ENCODE data around the gene DDX39B. TPM values are rescaled to one million over a fixed set of nuclear protein-coding genes. Genes with fewer than 3 reads are reported as not detected.
"Not testable (repeated sequence)": the region's sequence is repeated elsewhere in the genome, so short reads cannot be mapped to it uniquely, and the experiment has no call there.

The DDX39B gene
- polyA plus RNA-seq, 3 donors from 2014 or later, result 49.7 to 71.6 (median 56.2) TPM

DNA sequence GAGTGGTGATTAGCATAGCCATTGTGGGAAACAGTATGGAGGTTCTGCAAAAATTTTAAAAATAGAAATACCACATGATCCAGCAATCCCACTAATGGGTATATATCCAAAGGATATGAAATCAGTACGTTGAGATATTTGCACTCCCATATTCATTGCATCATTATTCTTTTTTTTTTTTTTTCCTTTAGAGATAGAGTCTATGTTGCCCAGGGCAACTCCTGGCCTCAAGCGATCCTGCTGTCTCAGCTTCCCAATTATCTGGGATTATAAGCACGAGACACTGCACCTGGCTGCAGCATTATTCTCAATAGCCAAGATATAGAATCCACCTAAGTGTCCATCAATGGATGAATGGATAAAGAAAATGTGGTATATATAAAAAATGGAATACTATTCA is 20.0 kb downstream of the DDX39B start:
- Mint-ChIP-seq H3K4me1 (no peaks in the 10 kb centered on the region), H3K36me3 (no peaks in the 10 kb centered on the region), H3K27me3 (ENCODE audit: low read depth in 3 of 3) (peaks cover 2 to 4% (median 3%) of the 10 kb centered on the region in 3 donors), H3K9me3 (no peaks in the 10 kb centered on the region), H3K4me3 (no peak overlapping the region), H3K27ac (no peak overlapping the region)
- no peak for DNase-seq

DNA sequence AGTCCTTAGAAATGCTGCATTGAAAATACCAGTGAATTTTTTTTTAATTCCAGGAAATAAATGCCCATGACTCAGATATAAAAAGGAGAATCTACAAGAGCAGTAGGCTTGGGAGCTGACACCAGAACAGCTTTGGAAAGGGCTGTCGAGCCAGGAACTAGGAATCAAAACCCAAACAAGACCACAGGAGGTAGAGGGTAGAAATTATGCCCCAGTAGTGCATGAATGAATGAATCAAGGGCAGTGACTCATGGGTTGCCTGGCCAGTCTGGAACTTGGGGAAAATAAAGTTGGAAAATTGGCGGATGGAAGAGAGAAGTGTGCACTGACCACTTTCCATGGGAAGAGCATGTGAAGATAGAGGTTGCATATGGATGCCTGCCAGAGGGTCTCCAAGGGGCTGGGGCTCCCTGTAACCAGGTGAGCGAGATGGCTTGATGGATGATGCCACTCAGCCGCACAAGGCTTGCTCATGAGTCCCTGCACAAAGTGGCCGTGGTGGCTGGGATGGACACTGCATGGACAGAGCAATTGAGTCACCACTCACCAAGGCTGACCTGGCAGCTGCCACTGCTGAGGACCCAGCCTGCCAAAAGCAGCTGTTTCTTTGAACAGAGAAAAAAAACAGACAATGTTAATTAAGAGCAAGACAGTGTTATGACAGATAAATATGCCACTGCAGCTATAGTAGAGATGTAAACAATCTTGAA is 28.2 kb downstream of the DDX39B start:
- Mint-ChIP-seq H3K9me3 (no peaks in the 10 kb centered on the region), H3K27ac (peak overlapping the region in 2 of 6 donors; percentile 9 to 39)

DNA sequence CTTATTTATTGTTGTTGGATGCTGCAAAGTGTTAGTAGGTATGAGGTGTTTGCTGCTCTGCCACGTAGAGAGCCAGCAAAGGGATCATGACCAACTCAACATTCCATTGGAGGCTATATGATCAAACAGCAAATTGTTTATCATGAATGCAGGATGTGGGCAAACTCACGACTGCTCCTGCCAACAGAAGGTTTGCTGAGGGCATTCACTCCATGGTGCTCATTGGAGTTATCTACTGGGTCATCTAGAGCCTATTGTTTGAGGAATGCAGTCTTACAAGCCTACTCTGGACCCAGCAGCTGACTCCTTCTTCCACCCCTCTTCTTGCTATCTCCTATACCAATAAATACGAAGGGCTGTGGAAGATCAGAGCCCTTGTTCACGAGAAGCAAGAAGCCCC is 31.8 kb downstream of the DDX39B start:
- Mint-ChIP-seq H3K36me3 (peaks cover 0 to 17% (median 3%) of the 10 kb centered on the region in 3 donors), H3K4me3 (no peak overlapping the region), H3K27me3 (ENCODE audit: low read depth in 3 of 3) (no peaks in the 10 kb centered on the region), H3K27ac (peak overlapping the region in 1 of 6 donors; percentile 72), H3K9me3 (no peaks in the 10 kb centered on the region), H3K4me1 (peaks cover 3 to 6% of the 10 kb centered on the region in 2 donors)
- DNase-seq, result no peak

More for the DNA sequence above, 28.2 kb downstream of the DDX39B start:
- peaks cover 0 to 2% (median 0%) of the 10 kb centered on the region in 3 donors for H3K27me3 Mint-ChIP-seq (ENCODE audit: low read depth in 3 of 3)
- DNase-seq, result no peak
- H3K4me1 Mint-ChIP-seq, result no peaks in the 10 kb centered on the region
- H3K4me3 Mint-ChIP-seq, result no peak overlapping the region
- H3K36me3 Mint-ChIP-seq, result peaks cover 0 to 9% (median 0%) of the 10 kb centered on the region in 3 donors

DNA sequence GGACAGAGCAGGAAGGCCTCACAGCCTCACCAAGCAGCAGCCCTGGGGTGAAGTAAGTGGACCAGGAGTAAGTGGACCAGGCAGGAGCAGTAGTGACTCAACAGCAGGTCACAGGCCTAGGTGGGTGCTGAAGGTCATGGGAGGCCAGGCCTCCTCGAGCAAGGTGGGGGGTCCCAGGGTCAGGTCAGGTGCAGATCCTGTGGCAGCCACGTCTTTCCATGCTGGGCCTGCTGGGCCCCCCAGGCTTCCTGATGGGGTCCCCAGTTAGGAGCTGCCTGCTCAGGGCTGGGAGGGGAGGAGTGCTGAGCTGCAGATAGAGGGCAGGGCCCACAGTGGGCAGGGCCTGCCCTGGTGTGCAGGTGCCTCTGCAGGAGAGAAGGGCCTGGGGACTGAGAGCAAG is 32.8 kb downstream of the DDX39B start:
- not testable (repeated sequence) for H3K27me3 Mint-ChIP-seq (ENCODE audit: low read depth in 3 of 3); H3K4me3 Mint-ChIP-seq; H3K9me3 Mint-ChIP-seq; DNase-seq
- H3K36me3 Mint-ChIP-seq, result peaks cover 0 to 17% (median 3%) of the 10 kb centered on the region in 3 donors
- H3K27ac Mint-ChIP-seq, result peak overlapping the region in 2 of 6 donors; percentile 35 to 50
- H3K4me1 Mint-ChIP-seq, result peaks cover 5 to 13% of the 10 kb centered on the region in 2 donors

DNA sequence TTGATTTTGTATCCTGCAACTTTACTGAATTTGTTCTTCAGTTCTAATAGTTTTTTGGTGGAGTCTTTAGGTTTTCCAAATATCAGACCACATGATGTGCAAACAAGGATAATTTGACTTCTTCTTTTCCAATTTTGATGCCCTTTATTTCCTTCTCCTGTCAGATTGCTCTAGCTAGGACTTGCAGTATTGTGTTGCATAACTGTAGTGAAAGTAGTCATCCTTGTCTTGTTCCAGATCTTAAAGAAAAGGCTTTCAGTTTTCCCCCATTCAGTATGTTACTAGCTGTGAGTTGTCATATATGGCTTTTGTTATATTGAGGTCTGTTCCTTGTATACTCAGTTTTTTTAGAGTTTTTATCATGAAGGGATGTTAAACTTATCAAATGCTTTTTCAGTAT is 39.2 kb downstream of the DDX39B start:
- Mint-ChIP-seq H3K4me3 (no peak overlapping the region), H3K36me3 (peaks cover 0 to 8% (median 3%) of the 10 kb centered on the region in 3 donors), H3K27me3 (ENCODE audit: low read depth in 3 of 3) (peaks cover 0 to 4% (median 3%) of the 10 kb centered on the region in 3 donors), H3K27ac (peak overlapping the region in 2 of 6 donors; percentile 19 to 39), H3K9me3 (no peaks in the 10 kb centered on the region), H3K4me1 (peaks cover 50 to 68% of the 10 kb centered on the region in 2 donors)
- no peak for DNase-seq

DNA sequence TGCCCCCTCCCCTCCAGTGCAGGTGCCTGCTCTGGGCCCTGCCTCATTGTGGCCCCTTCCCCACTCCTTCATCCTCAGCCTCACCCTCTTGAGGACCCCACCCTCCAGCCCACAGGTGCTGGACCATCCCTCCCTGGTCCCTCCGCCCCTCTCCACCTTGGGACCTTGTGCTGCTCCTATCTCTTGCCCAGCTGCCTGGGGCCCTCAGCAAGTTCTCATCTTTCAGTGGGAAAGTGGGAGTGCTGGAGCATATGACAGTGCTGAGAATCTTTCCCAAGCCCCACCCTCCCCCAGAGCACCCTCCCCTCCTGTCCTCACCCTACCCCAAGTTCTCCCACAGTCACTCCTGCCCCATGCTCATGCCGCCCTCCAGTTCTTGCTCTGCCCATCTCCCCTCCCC is 42.2 kb downstream of the DDX39B start:
- not testable (repeated sequence) for H3K36me3 Mint-ChIP-seq; DNase-seq; H3K27me3 Mint-ChIP-seq (ENCODE audit: low read depth in 3 of 3); H3K9me3 Mint-ChIP-seq
- peak overlapping the region in 1 of 6 donors; percentile 80 for H3K27ac Mint-ChIP-seq
- peak overlapping the region in 4 of 5 donors; percentile 56 to 89 (median 82) for H3K4me3 Mint-ChIP-seq
- H3K4me1 Mint-ChIP-seq, result peaks cover 70 to 88% of the 10 kb centered on the region in 2 donors

DNA sequence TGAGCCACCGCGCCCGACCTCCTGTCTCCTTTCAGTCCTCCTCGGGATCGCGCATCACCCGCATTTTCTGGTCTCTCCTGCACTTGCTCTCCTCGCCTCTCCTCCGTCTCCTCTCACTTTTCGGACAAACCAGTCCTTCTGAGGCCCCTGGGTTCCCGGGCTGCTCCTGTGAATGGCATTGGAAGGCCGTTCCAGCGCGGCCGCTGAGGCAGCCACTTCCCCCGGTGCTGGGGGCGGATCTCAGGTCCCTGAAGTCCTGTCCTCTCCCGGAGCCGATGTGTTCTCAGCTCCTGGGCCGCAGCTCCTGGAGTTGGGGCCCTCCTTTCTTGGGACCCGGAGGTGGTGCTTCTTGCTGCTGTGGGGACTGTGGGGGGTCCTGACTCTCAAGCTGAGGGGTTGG is 43.1 kb downstream of the DDX39B start:
- no peaks in the 10 kb centered on the region for H3K36me3 Mint-ChIP-seq
- H3K4me1 Mint-ChIP-seq, result peaks cover 67 to 86% of the 10 kb centered on the region in 2 donors
- H3K27me3 Mint-ChIP-seq (ENCODE audit: low read depth in 3 of 3), result peaks cover 0 to 4% (median 3%) of the 10 kb centered on the region in 3 donors
- peak overlapping the region; percentile 67 to 91 (median 82) for H3K27ac Mint-ChIP-seq
- H3K4me3 Mint-ChIP-seq, result peak overlapping the region; percentile 79 to 92 (median 89)
- no peaks in the 10 kb centered on the region for H3K9me3 Mint-ChIP-seq
- no peak for DNase-seq

DNA sequence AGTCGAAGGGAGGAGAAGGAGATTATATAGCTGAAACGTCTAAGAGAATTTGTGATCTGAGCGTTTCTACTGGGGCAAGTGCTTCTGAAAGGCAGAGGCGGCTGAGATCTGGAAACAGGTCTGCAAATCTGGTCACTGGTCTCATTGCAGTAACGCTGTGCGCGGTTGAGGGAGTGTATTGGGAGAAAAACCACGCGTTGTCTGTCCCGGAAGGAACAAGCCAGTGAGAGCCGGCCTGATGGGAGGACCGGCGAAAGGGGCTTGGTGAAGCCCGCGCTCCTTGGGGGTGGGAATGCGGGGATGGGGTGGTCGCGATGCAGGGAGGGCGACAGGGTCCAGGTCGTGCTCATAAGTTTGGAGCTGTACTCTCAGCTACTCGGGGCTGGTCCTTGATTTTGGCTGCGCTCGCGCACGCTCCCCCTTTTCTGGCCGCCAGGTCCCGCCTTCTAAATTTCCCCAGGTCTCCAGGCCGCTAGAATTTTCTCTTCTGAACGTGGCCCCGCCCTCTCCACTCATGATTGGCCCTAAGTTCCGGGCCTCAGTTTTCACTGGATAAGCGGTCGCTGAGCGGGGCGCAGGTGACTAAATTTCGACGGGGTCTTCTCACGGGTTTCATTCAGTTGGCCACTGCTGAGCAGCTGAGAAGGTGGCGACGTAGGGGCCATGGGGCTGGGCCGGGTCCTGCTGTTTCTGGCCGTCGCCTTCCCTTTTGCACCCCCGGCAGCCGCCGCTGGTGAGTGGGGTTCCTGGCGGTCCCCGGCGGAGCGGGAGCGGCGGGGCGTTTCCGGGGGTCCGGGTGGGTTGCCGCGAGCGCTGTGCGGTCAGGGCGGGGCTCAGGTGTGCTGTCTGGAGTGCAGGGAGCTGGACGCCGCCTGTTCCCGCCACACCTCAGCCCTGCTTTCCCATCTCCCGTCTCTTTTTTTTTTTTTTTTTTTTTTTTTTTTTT is 44.0 kb downstream of the DDX39B start, which contains the start of gene MICB:
Gene MICB, plus strand, starts transcription at position 615 of the 946 bp plus-strand sequence. Its CDS starts 49 bp downstream, at position 664.
- peak within 1 kb of the TSS; percentile 88 to 97 (median 95) for H3K27ac Mint-ChIP-seq
- peak; percentile 78 to 81 (median 78) for DNase-seq
- H3K27me3 Mint-ChIP-seq (ENCODE audit: low read depth in 3 of 3), result peaks cover 0 to 4% (median 3%) of the 10 kb centered on the region in 3 donors
- H3K4me3 Mint-ChIP-seq, result peak within 1 kb of the TSS; percentile 79 to 97 (median 94)
- peaks cover 65 to 83% of the 10 kb centered on the region in 2 donors for H3K4me1 Mint-ChIP-seq
- H3K9me3 Mint-ChIP-seq, result no peaks in the 10 kb centered on the region
- H3K36me3 Mint-ChIP-seq, result no peaks in the 10 kb centered on the region

DNA sequence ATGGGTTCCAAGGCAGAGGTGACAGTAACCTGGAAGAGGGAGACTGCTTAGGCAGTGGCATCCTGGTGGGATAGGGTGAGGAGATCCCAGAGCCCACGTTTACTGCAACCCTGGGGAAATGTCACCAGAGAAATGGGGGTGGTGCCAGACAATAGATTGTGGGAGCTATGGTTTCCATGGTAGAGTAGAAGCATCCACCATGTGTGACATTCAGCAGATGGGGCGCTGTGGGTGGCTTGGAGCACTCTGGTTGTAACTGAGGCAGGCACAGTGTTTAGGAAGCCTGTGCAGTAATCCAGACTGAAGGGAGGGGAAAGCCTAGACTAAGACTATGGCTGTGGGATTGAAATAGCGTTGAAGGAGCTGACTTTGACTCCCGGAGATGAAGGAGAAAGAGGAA is 45.0 kb downstream of the DDX39B start:
- Mint-ChIP-seq H3K27ac (peak overlapping the region; percentile 88 to 97 (median 95)), H3K4me1 (peaks cover 66 to 79% of the 10 kb centered on the region in 2 donors), H3K4me3 (peak overlapping the region; percentile 79 to 97 (median 94))
- H3K9me3 Mint-ChIP-seq; DNase-seq; H3K27me3 Mint-ChIP-seq (ENCODE audit: low read depth in 3 of 3); H3K36me3 Mint-ChIP-seq: not testable (repeated sequence)

DNA sequence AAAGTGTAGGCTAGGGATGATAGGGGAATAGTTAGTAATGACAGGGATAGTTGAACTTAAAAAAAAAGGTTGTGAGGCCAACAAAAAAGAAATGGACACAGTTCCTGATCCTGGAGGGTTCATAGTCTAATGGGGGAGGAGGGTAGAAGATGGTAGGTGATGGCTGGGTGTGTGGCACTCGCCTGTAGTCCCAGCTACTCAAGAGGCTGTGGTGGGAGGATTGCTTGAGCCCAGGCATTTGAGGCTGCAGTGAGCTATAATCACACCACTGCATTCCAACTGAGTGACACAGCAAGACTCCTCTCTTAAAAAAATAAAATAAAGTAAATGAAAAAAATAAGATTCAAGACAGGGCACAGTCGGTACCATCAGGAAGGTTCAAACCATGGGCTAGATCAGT is 46.2 kb downstream of the DDX39B start:
- DNase-seq, result no peak
- peak overlapping the region; percentile 72 to 92 (median 82) for H3K27ac Mint-ChIP-seq
- peak overlapping the region; percentile 79 to 96 (median 95) for H3K4me3 Mint-ChIP-seq
- H3K27me3 Mint-ChIP-seq (ENCODE audit: low read depth in 3 of 3), result peaks cover 0 to 4% (median 3%) of the 10 kb centered on the region in 3 donors
- H3K36me3 Mint-ChIP-seq, result no peaks in the 10 kb centered on the region
- peaks cover 56 to 70% of the 10 kb centered on the region in 2 donors for H3K4me1 Mint-ChIP-seq
- no peaks in the 10 kb centered on the region for H3K9me3 Mint-ChIP-seq

DNA sequence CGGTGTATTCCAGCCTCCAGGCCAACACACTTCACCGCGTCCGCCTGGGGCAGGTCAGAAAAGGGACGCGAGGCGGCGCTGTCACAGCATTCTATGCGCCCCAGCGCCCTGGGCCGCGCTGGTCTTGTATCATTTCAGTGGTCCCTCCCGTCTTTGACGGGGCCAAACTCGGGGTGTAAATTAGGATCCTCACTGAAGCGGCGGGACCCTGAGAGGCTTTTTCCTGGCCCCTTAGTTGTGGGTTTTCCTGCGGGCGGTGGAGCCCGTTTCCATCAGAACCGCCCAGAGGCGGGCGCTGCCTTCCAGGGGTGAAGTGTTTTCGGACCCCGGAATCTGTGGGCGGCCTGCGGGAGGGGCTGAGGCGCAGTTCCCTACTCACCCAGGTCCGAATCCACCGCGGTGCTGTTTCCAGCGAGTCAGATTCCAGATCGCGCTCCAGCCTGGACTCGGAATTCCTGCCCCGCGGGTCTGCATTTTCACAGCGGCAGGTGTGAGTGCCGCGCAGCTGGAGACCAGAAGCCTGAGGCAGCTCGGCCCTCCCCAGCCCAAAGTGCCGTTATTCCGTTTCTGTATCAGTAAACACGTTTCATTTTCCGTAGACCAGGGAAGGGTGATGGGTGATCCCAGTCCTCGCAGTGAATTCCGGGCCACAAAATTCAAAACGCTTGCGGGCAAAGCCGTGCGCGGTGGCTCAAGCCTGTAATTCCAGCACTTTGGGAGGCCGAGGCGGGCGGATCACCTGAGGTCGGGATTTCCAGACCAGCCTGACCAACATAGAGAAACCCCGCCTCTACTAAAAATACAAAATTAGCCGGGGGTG is 47.7 kb downstream of the DDX39B start:
- H3K4me1 Mint-ChIP-seq, result peaks cover 49 to 61% of the 10 kb centered on the region in 2 donors
- peak overlapping the region; percentile 72 to 92 (median 82) for H3K27ac Mint-ChIP-seq
- peak; percentile 61 to 65 (median 64) for DNase-seq
- H3K27me3 Mint-ChIP-seq (ENCODE audit: low read depth in 3 of 3), result peaks cover 0 to 4% (median 3%) of the 10 kb centered on the region in 3 donors
- H3K9me3 Mint-ChIP-seq, result no peaks in the 10 kb centered on the region
- H3K4me3 Mint-ChIP-seq, result peak overlapping the region; percentile 79 to 96 (median 95)
- no peaks in the 10 kb centered on the region for H3K36me3 Mint-ChIP-seq

DNA sequence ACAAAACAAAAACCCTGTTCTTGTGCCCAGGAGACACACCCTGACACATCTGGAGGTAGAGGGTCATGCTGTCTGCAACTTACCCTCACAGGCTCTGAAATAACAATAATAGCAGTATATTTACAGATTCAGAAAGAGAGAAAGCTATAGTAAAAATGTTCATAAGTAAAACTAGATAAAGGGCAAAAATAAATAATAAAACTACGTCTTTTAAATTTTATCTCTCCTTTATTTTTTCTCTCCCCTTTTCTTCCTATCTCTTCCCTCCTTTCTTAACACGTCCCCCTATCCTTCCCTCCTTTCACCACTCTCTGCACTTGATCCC is 48.3 kb downstream of the DDX39B start:
- not testable (repeated sequence) for DNase-seq
- peaks cover 43 to 56% of the 10 kb centered on the region in 2 donors for H3K4me1 Mint-ChIP-seq
- H3K4me3 Mint-ChIP-seq, result peak overlapping the region; percentile 79 to 96 (median 95)

More for the DNA sequence above, 48.3 kb downstream of the DDX39B start:
- not testable (repeated sequence) for H3K27me3 Mint-ChIP-seq (ENCODE audit: low read depth in 3 of 3); H3K36me3 Mint-ChIP-seq; H3K9me3 Mint-ChIP-seq
- H3K27ac Mint-ChIP-seq, result peak overlapping the region; percentile 72 to 92 (median 82)

All from immature natural killer cell (primary cell).